CD4-positive, alpha-beta T cell treated with Interleukin-4 for 1 hour (primary cell): Measurements from ENCODE around the gene TXNRD2.
"Not testable (repeated sequence)": the region's sequence is repeated elsewhere in the genome, so short reads cannot be mapped to it uniquely, and the experiment has no call there.

Experiments
- DNase-seq, 2 donors: peaks; one replicate each; pipeline ENCODE4 v3.0.0-alpha.2; 2020 to 2022

Gene TXNRD2

GRCh38 chr22:19841641-19842392 is 99.8 kb downstream of the TXNRD2 start:
- no peak for DNase-seq

DNA sequence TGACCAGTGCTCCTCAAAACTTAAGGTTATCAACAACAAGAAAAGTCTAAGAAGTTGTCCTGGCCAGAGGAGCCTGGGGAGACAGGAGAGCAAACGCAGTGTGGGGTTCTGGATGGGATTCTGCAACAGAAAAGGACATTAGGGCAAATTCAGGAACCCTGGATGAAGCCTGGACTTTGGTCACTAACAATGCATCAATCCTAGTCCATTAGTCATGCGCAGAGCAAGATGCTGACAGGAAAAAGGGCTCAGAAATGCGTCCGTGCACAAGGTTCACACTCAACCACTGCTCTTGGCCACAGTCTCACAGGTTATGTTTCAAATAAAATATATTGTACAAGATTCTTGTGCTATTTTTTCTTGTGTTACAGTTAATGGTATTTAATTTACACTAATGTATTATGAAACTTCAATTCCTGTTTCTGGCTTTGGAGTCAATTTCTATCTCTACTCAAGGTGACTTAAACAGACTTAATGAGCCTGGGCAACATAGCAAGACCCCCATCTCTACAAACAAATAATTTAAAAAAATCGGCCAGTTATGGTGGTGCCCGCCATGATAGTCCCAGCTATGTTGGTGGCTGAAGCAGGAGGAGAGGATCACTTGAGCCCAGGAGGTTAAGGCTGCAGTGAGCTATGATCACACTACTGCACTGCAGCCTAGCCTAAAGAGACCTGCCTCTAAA is 100.5 kb downstream of the TXNRD2 start:
- DNase-seq: no peak

DNA sequence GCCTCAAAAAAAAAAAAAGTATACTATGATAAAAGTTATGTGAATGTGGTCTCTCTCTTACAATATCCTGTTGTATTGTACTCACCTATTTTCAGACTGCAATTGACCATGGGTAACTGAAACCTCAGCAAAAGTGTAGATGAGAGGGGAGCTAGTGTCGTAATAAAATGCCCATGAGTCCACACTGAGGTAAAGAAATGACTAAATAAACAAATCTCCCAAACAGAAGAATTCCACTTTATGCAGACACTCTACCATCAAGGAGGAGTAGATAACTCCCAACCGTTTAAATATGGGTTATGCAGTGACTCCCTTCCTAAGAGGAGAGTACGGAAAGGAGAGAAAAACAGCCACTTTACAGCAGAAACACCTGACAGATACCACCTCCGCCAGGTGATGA is 101.6 kb downstream of the TXNRD2 start:
- no peak for DNase-seq

- no peak for DNase-seq
These were observed 103.7 kb downstream of the TXNRD2 start for GRCh38 chr22:19837915-19838314.

DNA sequence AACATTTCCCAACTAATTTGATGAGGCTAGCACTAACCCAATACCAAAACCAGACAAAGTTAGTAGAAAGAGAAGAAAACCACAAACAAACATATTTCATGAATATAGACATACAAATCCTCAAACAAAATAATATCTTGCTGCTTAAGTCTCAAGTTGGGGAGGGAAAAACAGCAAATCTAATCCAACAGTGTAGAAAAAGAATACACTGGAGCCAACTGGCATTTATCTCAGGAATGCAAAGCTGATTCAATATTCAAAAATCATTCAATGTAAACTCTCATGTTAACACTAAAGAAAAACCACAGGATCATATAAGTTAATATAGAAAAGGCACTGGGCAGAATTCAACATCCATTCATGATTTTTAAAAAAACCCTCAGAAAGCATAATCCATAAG is 105.1 kb downstream of the TXNRD2 start:
- DNase-seq: no peak

DNA sequence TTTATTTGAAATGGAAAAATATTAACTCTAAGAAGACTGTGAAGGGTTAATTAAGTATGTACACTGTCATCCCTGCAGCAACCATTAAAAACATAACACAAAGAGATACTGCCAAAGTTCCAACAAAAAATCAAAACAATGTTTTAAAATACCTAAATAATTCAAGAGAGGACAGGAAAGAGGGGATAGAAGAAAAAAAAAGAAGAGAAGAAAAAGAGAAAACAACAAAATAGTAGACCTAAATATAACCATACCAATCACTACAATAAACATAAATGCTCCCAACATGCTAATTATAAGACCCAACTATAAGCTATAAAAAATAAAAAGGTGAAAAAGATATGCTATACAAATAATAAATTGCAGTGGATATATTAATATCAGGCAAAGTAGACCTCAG is 107.0 kb downstream of the TXNRD2 start:
- no peak for DNase-seq

- not testable (repeated sequence) for DNase-seq
These were observed 108.3 kb downstream of the TXNRD2 start for GRCh38 chr22:19833327-19833726.

DNA sequence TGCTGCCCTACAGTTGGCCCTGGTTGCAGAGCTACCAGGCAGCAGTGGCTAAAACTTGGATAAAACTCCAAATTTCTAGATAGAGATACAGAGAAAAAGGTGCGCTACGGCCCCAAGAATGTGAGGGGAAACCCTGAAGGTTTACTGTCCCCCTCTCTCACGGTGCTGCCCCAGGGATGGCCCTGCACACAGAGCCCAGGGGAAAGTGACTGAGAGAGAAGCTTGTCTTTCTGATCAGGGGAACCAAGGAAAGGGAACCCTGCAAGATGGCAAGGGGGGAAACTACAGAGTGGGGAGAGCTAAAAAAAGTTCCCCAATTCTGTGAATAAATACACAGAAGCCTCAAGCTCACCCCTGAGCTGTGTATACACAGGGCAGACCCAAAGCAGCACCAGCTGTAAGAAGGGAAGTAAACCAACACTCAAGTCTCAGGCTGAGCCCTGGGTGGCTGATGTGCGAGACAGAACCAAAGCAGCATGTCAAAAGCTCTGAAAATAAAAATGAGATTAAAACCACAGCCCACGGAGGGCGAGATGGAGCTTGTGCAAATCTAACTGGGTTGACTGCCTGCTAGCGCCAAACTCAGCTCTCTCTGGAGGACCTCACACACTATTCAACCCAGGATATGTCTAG is 109.0 kb downstream of the TXNRD2 start:
- DNase-seq: no peak

DNA sequence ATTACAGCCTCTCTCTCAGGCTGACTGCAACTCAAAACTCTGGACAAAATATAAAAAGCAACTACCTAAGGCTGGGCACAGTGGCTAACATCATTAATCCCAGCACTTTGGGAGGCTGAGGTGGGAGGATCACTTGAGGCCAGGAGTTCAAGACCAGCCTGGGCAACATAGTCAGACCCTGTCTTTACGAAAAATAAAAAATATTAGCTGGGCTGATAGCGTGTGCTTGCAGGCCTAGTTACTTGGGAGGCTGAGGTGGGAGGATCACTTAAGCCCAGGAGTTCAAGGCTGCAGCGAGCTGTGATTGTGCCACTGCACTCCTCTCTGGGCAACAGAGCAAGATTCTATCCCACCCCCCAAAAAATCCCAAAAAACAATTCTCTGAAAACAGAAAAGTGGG is 109.6 kb downstream of the TXNRD2 start:
- not testable (repeated sequence) for DNase-seq

- DNase-seq: no peak
These were observed 110.6 kb downstream of the TXNRD2 start for GRCh38 chr22:19831016-19831415.

DNA sequence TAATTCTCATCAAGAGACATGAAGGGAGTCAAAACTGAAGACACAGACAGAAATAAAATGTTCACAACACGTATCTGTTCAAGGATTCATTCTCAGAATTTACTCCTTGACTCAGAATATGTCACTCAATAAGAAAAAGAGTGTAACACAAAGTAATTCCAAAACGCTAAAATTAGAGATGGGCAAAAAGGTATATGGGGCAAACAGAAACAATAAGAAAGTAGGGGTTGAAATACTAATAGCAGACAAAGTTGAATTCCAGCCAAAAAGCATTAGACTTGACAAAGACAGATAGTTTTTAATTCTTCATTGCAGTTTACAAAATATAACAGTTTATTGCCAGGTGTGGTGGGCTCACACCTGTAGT is 113.6 kb downstream of the TXNRD2 start:
- DNase-seq: no peak

DNA sequence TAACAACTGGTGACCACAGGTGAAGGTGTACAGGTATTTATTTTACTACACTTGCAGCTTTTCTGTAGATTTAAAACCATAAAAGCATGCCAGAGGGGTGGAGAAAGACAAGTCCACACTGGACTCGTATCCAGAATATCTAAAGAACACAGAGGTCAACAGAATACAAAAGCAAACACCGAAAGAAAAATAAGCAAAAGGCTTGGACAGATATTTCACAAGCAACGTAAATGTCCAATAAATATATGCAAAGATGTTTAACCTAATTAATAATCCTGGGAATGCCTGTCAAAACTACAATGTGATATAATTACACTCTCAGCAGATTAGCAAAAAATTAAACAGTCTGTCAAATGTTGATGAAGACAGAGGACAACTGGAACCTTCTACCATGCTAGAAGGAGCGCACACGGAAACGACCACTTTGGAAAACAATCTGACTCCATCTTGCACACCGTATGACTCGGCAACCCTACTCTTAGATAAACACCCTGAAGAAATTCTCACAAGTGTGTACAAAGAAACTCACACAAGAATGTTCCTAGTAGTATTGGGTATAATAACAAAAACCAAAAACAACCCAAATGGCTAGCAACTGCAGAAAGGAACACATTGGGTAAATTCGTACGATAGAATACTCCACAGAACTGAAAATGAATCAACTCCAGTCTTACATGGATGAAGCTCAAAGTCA is 114.1 kb downstream of the TXNRD2 start:
- DNase-seq: no peak

DNA sequence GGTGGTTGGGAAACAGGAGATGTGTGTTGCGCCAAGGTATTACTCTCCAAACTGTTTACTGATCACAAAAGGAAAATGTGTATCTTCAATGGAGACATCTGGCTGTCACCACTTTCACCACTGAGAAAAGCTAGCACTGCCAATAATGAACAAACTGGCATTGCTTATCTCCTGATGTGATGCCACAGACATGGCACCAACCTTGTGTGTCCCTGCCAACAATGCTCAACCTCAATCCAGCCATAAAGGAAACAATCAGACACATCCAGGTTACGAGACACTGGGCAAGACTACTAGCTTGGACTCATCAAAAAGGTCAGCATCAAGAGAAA is 115.0 kb downstream of the TXNRD2 start:
- DNase-seq: no peak

DNA sequence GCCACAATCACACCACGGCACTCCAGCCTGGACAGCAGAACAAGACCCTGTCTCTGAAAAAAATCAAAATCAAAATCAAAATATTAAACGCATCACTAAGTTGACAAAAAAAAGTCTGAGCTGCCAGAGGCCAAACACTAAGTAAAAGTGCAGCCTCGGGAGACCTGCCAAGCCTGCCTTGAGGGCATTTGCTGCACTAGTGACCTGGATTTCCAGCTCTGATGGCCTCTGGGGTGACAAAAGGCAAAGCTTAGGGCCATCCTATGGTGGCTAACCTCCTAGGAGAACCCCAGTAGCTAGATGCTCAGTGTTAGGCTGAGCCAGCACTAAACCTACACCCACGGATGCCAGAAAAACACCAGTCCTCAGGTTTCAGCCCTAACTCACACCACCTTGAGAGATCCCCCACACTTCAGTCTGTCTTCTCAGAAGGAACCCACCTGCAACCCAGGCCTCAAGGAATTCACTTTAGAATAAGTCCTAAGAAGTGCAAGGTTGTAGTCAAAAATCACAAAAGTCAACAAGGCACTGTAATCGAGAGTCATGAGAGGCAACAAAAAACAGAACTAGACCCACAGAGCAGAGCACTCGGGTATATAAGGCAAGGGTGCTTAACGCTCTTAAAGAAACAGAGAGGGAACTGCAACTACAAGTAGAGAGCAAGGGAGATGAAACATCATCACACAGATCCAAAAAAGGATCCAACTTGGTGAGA is 115.6 kb downstream of the TXNRD2 start:
- no peak for DNase-seq
